Kidney (tissue), 14 donors: Measurements from ENCODE around the gene CELF5. TPM values are rescaled to one million over a fixed set of nuclear protein-coding genes. Genes with fewer than 3 reads are reported as not detected.

Experiments used
- DNase-seq, 5 donors: peaks; one replicate each; pipeline ENCODE4 v3.0.0-alpha.2; 2013 to 2020
- FAIRE-seq: peaks from 2 replicates; lab custom pipeline; 2012; peaks lifted over from hg19 to GRCh38; lab: Jason Lieb, UNC
- H3K27ac ChIP-seq, 2 donors: one replicate each; pipeline ENCODE4 v1.7.0; 2013; ENCODE audit warnings: low read depth in 2 of 2, low read length in 2 of 2, inconsistent platforms in 1 of 2
- H3K27me3 ChIP-seq: one replicate; pipeline ENCODE4 v1.7.1; 2013; ENCODE audit warnings: low read length, inconsistent platforms; ENCODE audit not compliant: control insufficient read depth, insufficient read depth
- H3K36me3 ChIP-seq, 3 donors: one replicate each; pipeline versions ENCODE4 v1.7.0 to v1.7.1; 2013; ENCODE audit warnings: low read length in 3 of 3, control low read depth in 1 of 3, inconsistent platforms in 1 of 3; ENCODE audit not compliant: insufficient read depth in 3 of 3, control insufficient read depth in 2 of 3
- H3K4me1 ChIP-seq, 3 donors: one replicate each; pipeline versions ENCODE4 v1.7.0 to v1.7.1; 2013; ENCODE audit warnings: low read length in 3 of 3, inconsistent platforms in 1 of 3, low read depth in 1 of 3; ENCODE audit not compliant: control insufficient read depth in 2 of 3, insufficient read depth in 2 of 3
- H3K4me3 ChIP-seq, 3 donors: one replicate each; pipeline versions ENCODE4 v1.7.0 to v1.8.1; 2013; ENCODE audit warnings: low read length in 3 of 3, control low read depth in 1 of 3, inconsistent platforms in 1 of 3
- H3K9ac ChIP-seq, 3 donors: one replicate each; pipeline versions ENCODE4 v1.7.0 to v1.7.1; 2013; ENCODE audit warnings: low read length in 3 of 3, control low read depth in 1 of 3, inconsistent platforms in 1 of 3
- H3K9me3 ChIP-seq, 3 donors: one replicate each; pipeline versions ENCODE4 v1.7.0 to v1.7.1; 2013; ENCODE audit warnings: low read length in 3 of 3, control low read depth in 1 of 3, inconsistent platforms in 1 of 3; ENCODE audit not compliant: control insufficient read depth in 2 of 3, insufficient read depth in 1 of 3
- CTCF ChIP-seq: IDR thresholded peaks from 3 replicates; pipeline ENCODE4 v1.5.1; 2012; ENCODE audit warnings: mild to moderate bottlenecking, moderate library complexity, borderline replicate concordance; ENCODE audit not compliant: insufficient read depth; ENCODE audit errors: extremely low read depth
- intact Hi-C: fragments of 100-400 bp; cut with DNase I; formaldehyde crosslinking; loops from one replicate; pipeline ENCODE4 v1.11.1; 2022
- polyA plus RNA-seq: library from polyadenylated mRNA; stranded (reverse); fragments of 350-450 nt; fragmentation: Illumina TruSeq; extraction: RNeasy Lipid Tissue Mini Kit (QIAGEN cat#74804); gene quantifications from one replicate; pipeline ENCODE4 v1.2.3, GENCODE V29; 2014; ENCODE audit warnings: low read depth, low replicate concordance; ENCODE audit not compliant: insufficient read depth
- total RNA-seq: library from RNA; stranded (reverse); fragmentation: NEBNext Ultra II Directional; extraction: Animal tissue kit (Norgen Biotek cat#: 25700); gene quantifications from one replicate; pipeline ENCODE4 v1.2.1, GENCODE V29; 2021
- donor health status: control.
- donor health status: control.
- donor health status: control.
- donor health status: control.
- donor health status: control.
- donor health status: DM: yes; HTN: yes; CAD: no.
- donor health status: Normal renal cell carcinoma (clear cell type).

CELF5 gene
- total and polyA plus RNA-seq, 2 donors from 2014 or later = 0.15 to 0.38 TPM

GRCh38 chr19:3236272-3236671, 11.8 kb downstream of the CELF5 start:
- intact Hi-C loops = no loop called here
- no peaks in the 10 kb centered on the region for H3K27me3 ChIP-seq
- H3K4me1 ChIP-seq = no peaks in the 10 kb centered on the region
- no peak overlapping the region for H3K4me3 ChIP-seq
- no peak overlapping the region for H3K27ac ChIP-seq
- H3K36me3 ChIP-seq = no peaks in the 10 kb centered on the region
- no peak overlapping the region for H3K9ac ChIP-seq
- TF ChIP-seq CTCF = no peak
- DNase-seq = no peak
- no peaks in the 10 kb centered on the region for H3K9me3 ChIP-seq
- no peak for FAIRE-seq

GRCh38 chr19:3238066-3238561, 13.7 kb downstream of the CELF5 start:
- Histone ChIP-seq H3K4me1 (no peaks in the 10 kb centered on the region), H3K27ac (no peak overlapping the region), H3K9me3 (no peaks in the 10 kb centered on the region), H3K9ac (no peak overlapping the region), H3K4me3 (no peak overlapping the region), H3K27me3 (no peaks in the 10 kb centered on the region), H3K36me3 (no peaks in the 10 kb centered on the region)
- FAIRE-seq (no peak), DNase-seq (no peak)
- TF ChIP-seq CTCF = no peak
- intact Hi-C loops = no loop called here

GRCh38 chr19:3239367-3239766, 14.9 kb downstream of the CELF5 start:
- H3K9ac ChIP-seq = no peak overlapping the region
- no peaks in the 10 kb centered on the region for H3K4me1 ChIP-seq
- no peak for FAIRE-seq
- intact Hi-C loops = no loop called here
- no peak for TF ChIP-seq CTCF
- no peaks in the 10 kb centered on the region for H3K9me3 ChIP-seq
- H3K27ac ChIP-seq = no peak overlapping the region
- H3K27me3 ChIP-seq = no peaks in the 10 kb centered on the region
- H3K4me3 ChIP-seq = no peak overlapping the region
- no peaks in the 10 kb centered on the region for H3K36me3 ChIP-seq
- no peak for DNase-seq
